HG03565 (cell line): ENCODE data around the gene PDZD2.

Experiments used
- ATAC-seq: cut with Tn5 transposase; IDR thresholded peaks from one replicate; pipeline ENCODE4 v1.9.1; 2021; ENCODE audit warnings: mild to moderate bottlenecking, moderate library complexity; ENCODE audit not compliant: unreplicated experiment

Gene PDZD2

GRCh38 chr5:31809050-31809870, 170.3 kb downstream of the PDZD2 start:
- ATAC-seq, result peak; percentile 73

GRCh38 chr5:31811210-31811609, 172.3 kb downstream of the PDZD2 start:
- ATAC-seq, result no peak

DNA sequence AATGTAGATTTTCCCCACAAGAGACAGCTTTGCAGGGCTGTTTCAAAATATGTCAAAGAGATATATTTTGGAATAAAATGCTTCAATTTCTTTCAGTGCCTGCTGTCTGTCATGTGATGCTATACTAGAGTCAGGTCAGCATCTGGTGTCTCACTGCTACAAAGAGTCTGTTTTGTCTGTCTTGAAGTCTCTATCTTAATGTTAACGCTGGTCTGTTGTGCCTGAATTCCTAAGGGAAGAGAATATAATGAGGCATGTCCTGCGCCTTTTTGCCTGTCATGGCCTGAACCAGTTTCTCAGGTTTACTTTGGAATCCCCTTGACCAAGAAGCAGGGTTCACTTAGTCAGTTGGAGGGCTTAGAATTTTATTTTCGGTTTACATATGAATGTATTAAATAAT, 176.4 kb downstream of the PDZD2 start:
- ATAC-seq, result no peak

DNA sequence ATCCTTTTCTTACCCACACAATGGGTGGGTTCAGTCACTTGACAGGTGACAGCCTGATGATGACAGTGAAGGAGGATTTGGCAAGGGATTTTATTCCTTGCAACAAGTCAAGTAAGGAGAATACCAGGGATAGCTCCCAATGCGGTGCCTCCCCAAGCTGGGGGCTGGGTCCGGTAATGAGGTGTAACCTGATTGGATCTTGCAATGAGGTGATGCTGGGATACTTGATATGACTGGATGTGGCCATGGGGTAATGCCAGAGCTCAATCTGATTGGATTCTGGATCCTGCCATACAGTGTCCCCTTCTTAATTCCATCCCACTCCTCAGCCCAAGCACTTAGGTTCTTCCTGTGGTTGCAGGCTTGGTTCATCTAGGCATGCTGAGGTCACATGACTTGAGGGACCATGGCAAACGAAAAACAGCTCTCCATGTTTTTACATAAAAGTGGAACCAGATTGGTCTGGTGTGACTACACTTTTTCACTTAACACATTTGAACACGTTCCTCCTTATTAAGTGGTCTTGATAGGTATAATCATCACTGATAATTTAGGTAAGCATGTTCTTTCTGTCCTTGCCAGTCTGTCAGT, 181.1 kb downstream of the PDZD2 start:
- no peak for ATAC-seq

- no peak for ATAC-seq
Measured at GRCh38 chr5:31823472-31823871, 184.5 kb downstream of the PDZD2 start.

DNA sequence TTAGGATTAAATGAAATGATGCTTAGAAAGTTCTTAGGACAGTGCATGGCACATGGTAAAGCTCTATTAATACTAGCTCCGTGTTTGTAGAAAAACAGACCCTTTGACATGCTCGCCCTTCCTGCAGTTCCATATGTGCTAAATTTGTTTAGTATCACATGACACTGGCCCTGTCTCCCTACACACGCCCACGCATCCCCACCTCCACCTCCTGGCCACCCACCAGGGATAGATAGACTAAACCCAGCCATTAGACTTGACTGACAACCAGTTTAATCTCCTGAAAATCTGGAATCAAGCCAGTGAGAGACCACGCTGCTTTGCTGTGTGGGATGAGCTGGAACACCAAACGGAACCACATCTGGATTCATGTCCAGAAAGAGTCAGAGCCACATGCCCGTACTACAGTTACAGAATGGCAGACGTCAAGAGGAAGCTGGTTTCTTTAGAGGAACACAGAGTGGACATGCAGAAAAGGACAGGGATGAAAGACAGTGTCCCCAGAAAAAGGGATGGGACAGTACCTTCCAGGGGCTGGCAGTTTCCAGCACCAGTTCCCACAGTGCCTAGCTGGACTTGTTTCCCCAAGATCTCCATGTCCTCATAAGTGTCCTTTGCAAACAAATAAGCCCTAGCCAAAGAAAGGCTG, 186.1 kb downstream of the PDZD2 start:
- ATAC-seq, result no peak

DNA sequence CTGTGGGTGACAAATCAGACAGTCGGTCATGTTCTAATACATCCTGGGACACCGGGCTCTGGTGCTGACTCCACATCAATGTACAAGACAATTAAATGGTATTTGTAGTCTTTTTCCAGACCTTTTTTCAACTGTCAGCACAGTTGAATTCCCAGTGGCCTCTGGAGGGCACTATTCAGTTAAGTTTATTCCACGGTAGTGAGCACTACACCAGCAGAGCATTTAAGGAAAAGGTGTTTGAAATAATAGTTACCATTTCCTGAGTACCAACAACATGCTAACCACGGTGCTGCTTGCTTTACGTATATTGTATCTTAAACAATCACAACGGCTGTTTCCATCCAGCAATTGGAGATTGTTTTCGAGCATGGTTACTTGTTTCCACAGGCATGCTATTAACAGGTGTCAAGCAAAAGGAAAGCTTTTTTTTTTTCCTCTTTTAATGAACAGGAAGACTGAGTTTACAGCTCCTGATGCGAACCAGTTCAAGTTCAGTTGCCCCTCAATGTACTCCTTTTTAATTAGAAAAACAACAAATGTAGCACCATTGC, 186.7 kb downstream of the PDZD2 start:
- ATAC-seq, result no peak

DNA sequence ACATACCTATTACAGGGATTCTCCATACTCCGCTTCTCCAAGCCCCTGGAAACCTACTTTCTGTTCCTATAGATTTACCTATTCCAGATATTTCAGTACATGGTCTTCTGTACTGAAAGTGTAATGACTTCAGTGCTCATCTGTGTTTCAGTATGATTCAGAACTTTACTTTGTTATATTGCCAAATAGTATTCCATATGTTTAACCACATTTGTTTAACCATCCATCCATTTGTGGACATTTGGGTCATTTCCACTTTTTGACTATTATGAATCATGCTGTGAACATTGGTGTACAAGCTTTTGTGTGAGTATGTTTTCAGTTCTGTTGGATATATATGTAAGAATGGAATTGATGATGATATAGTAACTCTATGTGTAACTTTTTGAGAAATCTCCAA, 188.9 kb downstream of the PDZD2 start:
- no peak for ATAC-seq

DNA sequence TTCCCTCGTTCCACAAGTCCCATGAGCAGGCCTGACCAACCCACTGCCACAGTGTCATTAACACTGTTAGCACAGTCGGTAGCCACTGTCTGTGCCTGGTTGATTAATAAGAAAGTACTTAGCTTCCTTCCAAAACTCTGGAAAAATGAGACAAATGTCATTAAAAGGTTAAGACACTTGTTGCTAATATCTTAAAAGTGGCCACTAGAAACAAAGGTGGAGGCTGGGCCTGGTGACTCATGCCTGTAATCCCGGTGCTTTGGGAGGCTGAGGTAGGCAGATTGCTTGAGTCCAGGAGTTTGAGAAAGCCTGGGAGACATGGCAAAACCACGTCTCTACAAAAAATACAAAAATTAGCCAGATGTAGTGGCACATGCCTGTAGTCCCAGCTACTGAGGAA, 194.0 kb downstream of the PDZD2 start:
- no peak for ATAC-seq

- ATAC-seq, result no peak
Measured at GRCh38 chr5:31833710-31834109, 194.8 kb downstream of the PDZD2 start.

GRCh38 chr5:31844622-31845345, 205.9 kb downstream of the PDZD2 start:
- no peak for ATAC-seq

- no peak for ATAC-seq
Measured at GRCh38 chr5:31845361-31845760, 206.4 kb downstream of the PDZD2 start.

GRCh38 chr5:31846934-31847333, 208.0 kb downstream of the PDZD2 start:
- ATAC-seq, result no peak

DNA sequence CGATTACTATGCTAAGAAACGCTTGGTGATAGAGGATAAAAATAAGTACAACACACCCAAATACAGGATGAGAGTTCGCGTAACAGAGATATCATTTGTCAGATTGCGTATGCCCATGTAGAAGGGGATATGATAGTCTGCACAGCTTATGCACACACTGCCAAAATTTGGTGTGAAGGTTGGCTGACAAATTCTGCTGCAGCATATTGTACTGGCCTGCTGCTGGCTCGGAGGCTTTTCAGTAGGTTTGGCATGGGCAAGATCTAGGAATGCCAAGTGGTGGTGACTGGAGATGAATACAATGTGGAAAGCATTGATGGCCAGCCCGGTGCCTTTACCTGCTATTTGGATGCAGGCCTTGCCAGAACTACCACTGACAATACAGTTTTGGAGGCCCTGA, 208.4 kb downstream of the PDZD2 start:
- no peak for ATAC-seq

DNA sequence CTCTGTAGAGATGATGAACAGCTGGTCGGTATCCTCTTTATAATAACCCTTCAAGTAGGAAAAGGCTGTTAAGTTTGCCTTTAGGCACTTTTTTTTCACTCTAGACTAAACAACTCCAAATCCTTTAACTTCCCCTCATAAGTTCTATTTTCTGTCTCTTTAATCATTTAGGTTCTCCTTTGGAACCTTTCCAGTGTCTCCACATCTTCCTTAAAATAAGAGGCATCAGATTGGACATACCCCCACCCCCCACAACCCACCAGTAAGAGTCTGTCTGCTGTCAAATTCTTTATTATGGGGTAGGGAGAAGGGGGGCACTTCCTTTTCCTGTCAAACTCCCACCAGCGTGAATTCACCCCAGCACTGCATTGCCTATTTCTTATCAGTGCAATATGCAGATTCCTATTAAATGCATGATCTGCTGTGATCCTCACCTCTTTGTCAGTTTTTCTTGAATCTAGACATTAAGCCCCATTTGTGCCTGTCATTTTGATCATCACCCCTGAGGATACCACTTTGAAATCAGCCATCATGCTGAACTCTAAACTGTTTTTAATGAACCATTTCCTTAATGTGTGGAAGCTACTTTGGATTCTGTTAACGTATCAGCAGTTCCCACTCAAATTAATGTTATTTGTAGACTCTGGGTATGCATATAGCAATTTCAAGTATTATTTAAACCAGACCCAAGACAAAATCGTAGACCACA, 212.2 kb downstream of the PDZD2 start:
- no peak for ATAC-seq

- no peak for ATAC-seq
Measured at GRCh38 chr5:31853398-31854135, 214.6 kb downstream of the PDZD2 start.

GRCh38 chr5:31854181-31855133, 215.5 kb downstream of the PDZD2 start:
- no peak for ATAC-seq

- ATAC-seq, result no peak
Measured at GRCh38 chr5:31855134-31856040, 216.5 kb downstream of the PDZD2 start.
